NT2/D1 (cell line): ENCODE measurements around the gene ENPP1.

Source experiments
- DNase-seq: peaks from one replicate; pipeline ENCODE4 v3.0.0-alpha.2; 2011; ENCODE audit warnings: low read depth, low spot score
- H3K27me3 ChIP-seq: 2 replicates; pipeline ENCODE4 v1.6.0; 2011; ENCODE audit warnings: mild to moderate bottlenecking; ENCODE audit not compliant: insufficient read length, insufficient read depth
- H3K36me3 ChIP-seq: 2 replicates; pipeline ENCODE4 v1.6.1; 2011; ENCODE audit warnings: mild to moderate bottlenecking, low read length, mixed read lengths; ENCODE audit not compliant: insufficient read depth, insufficient read length
- H3K4me1 ChIP-seq: 2 replicates; pipeline ENCODE4 v1.5.1; 2011; ENCODE audit not compliant: insufficient read depth, insufficient read length
- H3K4me3 ChIP-seq: 2 replicates; pipeline ENCODE4 v1.5.1; 2011; ENCODE audit warnings: low read depth; ENCODE audit not compliant: insufficient read length
- H3K9ac ChIP-seq: 2 replicates; pipeline ENCODE4 v1.6.0; 2011; ENCODE audit warnings: low read depth; ENCODE audit not compliant: insufficient read length
- H3K9me3 ChIP-seq: 2 replicates; pipeline ENCODE4 v1.5.1; 2011; ENCODE audit warnings: mild to moderate bottlenecking, low read length; ENCODE audit not compliant: insufficient read depth
- SUZ12 ChIP-seq: IDR thresholded peaks from 2 replicates; pipeline ENCODE4 v1.6.1; 2011; ENCODE audit not compliant: insufficient read length, insufficient read depth; ENCODE audit errors: extremely low read depth
- YY1 ChIP-seq: IDR thresholded peaks from 2 replicates; pipeline ENCODE4 v1.6.1; 2011; ENCODE audit not compliant: insufficient read length, insufficient read depth
- ZNF274 ChIP-seq: IDR thresholded peaks from 2 replicates; pipeline ENCODE4 v1.6.1; 2011; ENCODE audit warnings: mild to moderate bottlenecking, low read depth, low read length

The ENPP1 gene

GRCh38 chr6:131819572-131820124 lies 11.8 kb downstream of the ENPP1 start:
- TF ChIP-seq SUZ12 (no peak), ZNF274 (no peak), YY1 (no peak)
- no peak for DNase-seq
- H3K4me1 ChIP-seq = no peaks in the 10 kb centered on the region
- H3K36me3 ChIP-seq = no peaks in the 10 kb centered on the region
- H3K9me3 ChIP-seq = no peaks in the 10 kb centered on the region
- no peak overlapping the region for H3K9ac ChIP-seq
- no peaks in the 10 kb centered on the region for H3K27me3 ChIP-seq
- no peak overlapping the region for H3K4me3 ChIP-seq

- Histone ChIP-seq H3K4me1 (no peaks in the 10 kb centered on the region), H3K36me3 (no peaks in the 10 kb centered on the region), H3K9me3 (no peaks in the 10 kb centered on the region), H3K27me3 (no peaks in the 10 kb centered on the region), H3K9ac (no peak overlapping the region), H3K4me3 (no peak overlapping the region)
- no peak for DNase-seq
- TF ChIP-seq SUZ12 (no peak), YY1 (no peak), ZNF274 (no peak)
Observed at GRCh38 chr6:131821010-131821807, 13.4 kb downstream of the ENPP1 start.

GRCh38 chr6:131822119-131822518 lies 14.3 kb downstream of the ENPP1 start:
- peaks cover 2% of the 10 kb centered on the region for H3K36me3 ChIP-seq
- no peaks in the 10 kb centered on the region for H3K4me1 ChIP-seq
- no peak for DNase-seq
- H3K9ac ChIP-seq = no peak overlapping the region
- H3K27me3 ChIP-seq = no peaks in the 10 kb centered on the region
- H3K9me3 ChIP-seq = no peaks in the 10 kb centered on the region
- H3K4me3 ChIP-seq = no peak overlapping the region
- TF ChIP-seq SUZ12 = no peak
- TF ChIP-seq ZNF274 = no peak
- TF ChIP-seq YY1 = no peak

- no peaks in the 10 kb centered on the region for H3K27me3 ChIP-seq
- no peaks in the 10 kb centered on the region for H3K9me3 ChIP-seq
- TF ChIP-seq SUZ12 = no peak
- no peak for TF ChIP-seq ZNF274
- TF ChIP-seq YY1 = no peak
- DNase-seq = no peak
- H3K4me1 ChIP-seq = no peaks in the 10 kb centered on the region
- peaks cover 7% of the 10 kb centered on the region for H3K36me3 ChIP-seq
- H3K9ac ChIP-seq = no peak overlapping the region
- no peak overlapping the region for H3K4me3 ChIP-seq
Observed at GRCh38 chr6:131823276-131823902, 15.6 kb downstream of the ENPP1 start.

- Histone ChIP-seq H3K4me1 (no peaks in the 10 kb centered on the region), H3K27me3 (no peaks in the 10 kb centered on the region)
Observed at GRCh38 chr6:131825946-131826345, 18.1 kb downstream of the ENPP1 start.

GRCh38 chr6:131828080-131828479 lies 20.3 kb downstream of the ENPP1 start:
- no peak overlapping the region for H3K9ac ChIP-seq
- no peaks in the 10 kb centered on the region for H3K27me3 ChIP-seq
- TF ChIP-seq ZNF274 (no peak), SUZ12 (no peak), YY1 (no peak)
- no peaks in the 10 kb centered on the region for H3K9me3 ChIP-seq
- no peak overlapping the region for H3K4me3 ChIP-seq
- peaks cover 7% of the 10 kb centered on the region for H3K36me3 ChIP-seq
- DNase-seq = no peak
- no peaks in the 10 kb centered on the region for H3K4me1 ChIP-seq

More at GRCh38 chr6:131825946-131826345, 18.1 kb downstream of the ENPP1 start:
- H3K9me3 ChIP-seq = no peaks in the 10 kb centered on the region
- no peak overlapping the region for H3K9ac ChIP-seq
- H3K36me3 ChIP-seq = peaks cover 7% of the 10 kb centered on the region
- no peak for DNase-seq
- no peak for TF ChIP-seq ZNF274
- TF ChIP-seq YY1 = no peak
- no peak for TF ChIP-seq SUZ12
- no peak overlapping the region for H3K4me3 ChIP-seq

GRCh38 chr6:131828951-131829350 lies 21.1 kb downstream of the ENPP1 start:
- no peak overlapping the region for H3K4me3 ChIP-seq

More at GRCh38 chr6:131828951-131829350, 21.1 kb downstream of the ENPP1 start:
- no peak for DNase-seq
- TF ChIP-seq ZNF274 (no peak), SUZ12 (no peak), YY1 (no peak)
- no peaks in the 10 kb centered on the region for H3K4me1 ChIP-seq
- H3K36me3 ChIP-seq = peaks cover 7% of the 10 kb centered on the region
- no peak overlapping the region for H3K9ac ChIP-seq
- H3K9me3 ChIP-seq = no peaks in the 10 kb centered on the region
- no peaks in the 10 kb centered on the region for H3K27me3 ChIP-seq
